ENCODE results near the gene GRK5.

Gene GRK5

DNA sequence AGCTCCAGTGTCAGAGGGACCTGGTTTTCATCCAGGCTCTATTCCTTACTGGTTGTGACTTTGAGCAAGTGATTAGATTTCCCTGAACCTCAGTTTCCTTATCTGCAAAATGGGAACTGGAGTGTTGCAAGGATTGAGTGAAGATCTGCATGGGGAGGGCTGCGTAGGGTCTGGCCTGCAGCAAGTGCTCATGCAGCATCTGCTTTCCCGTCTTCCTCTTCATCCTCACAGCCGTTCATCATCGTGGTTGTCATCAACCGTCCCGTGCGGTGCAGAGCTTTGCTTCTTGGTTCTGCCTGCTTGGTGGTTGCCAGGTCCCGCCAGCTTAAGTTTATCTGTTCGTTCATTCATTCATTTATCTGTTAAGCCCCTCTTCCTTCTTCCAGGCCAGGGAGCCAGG is 135.0 kb downstream of the GRK5 start:
- no peak for TF ChIP-seq CTCF (IDR thresholded peaks at IDR 0.05; ENCODE audit: low read depth, low read length, missing control alignments)
- DNase-seq (ENCODE audit: low read depth) = no peak
- H3K4me3 ChIP-seq (ENCODE audit: low read depth, low read length) = no peak overlapping the region

GRCh38 chr10:119343011-119343601 is 135.7 kb downstream of the GRK5 start:
- TF ChIP-seq CTCF (IDR thresholded peaks at IDR 0.05; ENCODE audit: low read depth, low read length, missing control alignments) = no peak
- H3K4me3 ChIP-seq (ENCODE audit: low read depth, low read length) = no peak overlapping the region
- no peak for DNase-seq (ENCODE audit: low read depth)

DNA sequence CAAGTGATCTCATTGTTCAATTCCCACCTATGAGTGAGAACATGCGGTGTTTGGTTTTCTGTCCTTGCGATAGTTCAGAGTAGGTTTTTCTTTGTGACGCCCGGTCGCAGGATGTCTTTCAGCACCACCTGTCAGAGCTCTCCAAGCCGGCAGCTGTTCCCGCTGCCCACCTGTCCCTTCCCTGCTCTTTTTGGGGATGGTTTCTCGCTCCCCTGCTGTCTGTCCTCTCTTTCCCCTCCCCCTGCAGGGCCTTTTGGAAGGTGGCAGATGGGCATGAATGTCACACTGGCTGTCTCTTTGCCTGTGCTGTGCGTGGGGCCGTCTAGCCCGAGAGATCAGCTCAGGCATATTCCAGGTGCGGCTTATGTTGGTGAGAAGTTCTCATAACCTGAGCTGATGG is 137.0 kb downstream of the GRK5 start:
- no peak for DNase-seq (ENCODE audit: low read depth)
- TF ChIP-seq CTCF (IDR thresholded peaks at IDR 0.05; ENCODE audit: low read depth, low read length, missing control alignments) = no peak
- no peak overlapping the region for H3K4me3 ChIP-seq (ENCODE audit: low read depth, low read length)

DNA sequence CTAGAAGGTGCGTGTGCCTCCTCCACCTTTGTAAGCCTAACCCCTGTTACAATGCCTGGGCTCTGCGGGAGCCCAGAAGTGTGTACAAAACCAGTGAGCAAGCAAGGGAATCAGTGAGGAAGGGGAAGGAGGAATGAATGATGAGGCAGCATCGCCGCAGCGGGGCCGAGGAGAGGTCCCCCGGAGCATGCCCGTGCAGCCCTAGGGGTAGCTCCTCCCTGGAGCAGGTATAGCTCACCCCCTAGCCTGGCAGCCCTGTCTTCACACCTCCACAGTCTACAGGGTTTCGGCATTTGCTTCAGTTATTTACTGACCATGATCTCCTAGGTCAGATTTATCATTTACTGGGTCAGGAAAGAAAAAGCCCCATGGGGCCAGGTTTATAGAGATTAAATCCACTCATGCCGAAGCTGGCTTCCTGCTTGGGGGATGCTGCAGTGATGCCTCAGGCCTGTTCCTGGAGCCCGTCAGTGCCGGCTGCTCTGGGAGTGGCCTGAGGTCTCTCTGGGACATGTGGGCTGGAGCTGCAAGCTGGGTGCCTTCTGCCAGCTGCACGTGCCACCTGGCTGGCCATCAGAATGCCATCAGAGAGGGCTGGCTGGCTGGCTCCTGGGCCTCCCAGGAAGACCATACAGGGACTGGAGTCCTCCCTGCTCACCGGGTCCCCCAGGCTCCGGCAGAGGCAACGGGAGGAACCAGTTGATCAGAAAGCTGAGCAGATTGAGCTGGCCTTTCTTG is 138.9 kb downstream of the GRK5 start:
- no peak overlapping the region for H3K4me3 ChIP-seq (ENCODE audit: low read depth, low read length)
- no peak for TF ChIP-seq CTCF (IDR thresholded peaks at IDR 0.05; ENCODE audit: low read depth, low read length, missing control alignments)
- DNase-seq (ENCODE audit: low read depth) = no peak

DNA sequence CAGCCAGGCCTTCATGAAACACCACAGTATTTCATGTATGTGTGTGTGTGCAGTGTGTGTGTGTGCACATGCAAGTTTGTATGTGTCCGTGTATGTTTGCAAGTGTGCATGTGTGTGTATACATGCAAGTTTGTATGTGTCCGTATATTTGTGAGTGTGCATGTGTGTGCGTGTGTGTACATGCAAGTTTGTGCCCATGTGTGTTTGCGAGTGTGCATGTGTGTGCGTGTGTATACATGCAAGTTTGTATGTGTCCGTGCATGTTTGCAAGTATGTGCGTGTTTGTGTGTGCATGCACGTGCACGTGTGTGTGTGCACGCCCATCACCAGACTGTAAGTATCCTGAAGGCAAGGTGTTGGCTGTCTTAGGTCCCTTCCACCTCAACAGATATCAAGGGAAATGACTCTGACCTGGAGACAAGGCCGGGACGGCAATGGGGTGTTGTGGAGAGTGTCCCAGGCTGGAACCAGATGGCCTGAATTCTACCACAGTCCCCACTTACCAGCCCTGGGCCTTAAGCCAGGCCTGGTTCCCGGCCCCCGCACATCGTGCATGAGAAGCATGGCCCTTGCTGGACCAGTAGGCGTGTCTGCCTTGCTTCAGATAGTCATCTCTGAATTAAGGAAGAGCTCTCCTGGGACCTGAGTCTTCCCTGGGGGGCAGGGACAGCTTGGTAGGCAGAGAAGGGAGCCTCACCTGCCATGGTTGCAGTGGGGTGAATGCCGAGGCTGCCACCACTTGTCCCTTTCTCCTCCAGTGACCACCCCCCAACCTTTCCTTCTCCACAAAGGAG is 140.0 kb downstream of the GRK5 start:
- H3K4me3 ChIP-seq (ENCODE audit: low read depth, low read length) = no peak overlapping the region
- DNase-seq (ENCODE audit: low read depth) = no peak
- no peak for TF ChIP-seq CTCF (IDR thresholded peaks at IDR 0.05; ENCODE audit: low read depth, low read length, missing control alignments)

DNA sequence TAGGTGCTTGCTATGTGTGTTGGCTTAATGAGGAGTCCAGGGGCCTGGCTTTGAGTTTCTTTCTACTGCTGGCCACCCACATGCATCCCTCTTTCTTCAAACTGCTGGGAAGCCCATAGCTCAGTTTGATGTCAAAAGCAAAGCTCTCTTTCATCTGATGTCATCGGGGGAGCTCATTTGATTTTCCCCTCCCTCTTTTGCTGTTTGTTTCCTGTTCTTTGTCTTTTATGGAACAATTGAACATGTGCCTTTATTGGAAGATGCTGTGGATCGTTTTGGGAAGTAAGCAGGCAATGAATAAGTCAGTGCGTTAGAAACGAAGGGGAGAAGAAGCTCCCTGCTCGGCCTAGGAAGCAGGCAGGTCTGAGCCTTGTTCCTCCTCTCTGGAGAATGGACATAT is 140.7 kb downstream of the GRK5 start:
- DNase-seq (ENCODE audit: low read depth) = no peak
- H3K4me3 ChIP-seq (ENCODE audit: low read depth, low read length) = no peak overlapping the region
- no peak for TF ChIP-seq CTCF (IDR thresholded peaks at IDR 0.05; ENCODE audit: low read depth, low read length, missing control alignments)
